Measurements from ENCODE around the gene GCK. TPM values are rescaled to one million over a fixed set of nuclear protein-coding genes. Genes with fewer than 3 reads are reported as not detected.

The GCK gene
- polyA plus RNA-seq, 1 experiment = 0.35 TPM

DNA sequence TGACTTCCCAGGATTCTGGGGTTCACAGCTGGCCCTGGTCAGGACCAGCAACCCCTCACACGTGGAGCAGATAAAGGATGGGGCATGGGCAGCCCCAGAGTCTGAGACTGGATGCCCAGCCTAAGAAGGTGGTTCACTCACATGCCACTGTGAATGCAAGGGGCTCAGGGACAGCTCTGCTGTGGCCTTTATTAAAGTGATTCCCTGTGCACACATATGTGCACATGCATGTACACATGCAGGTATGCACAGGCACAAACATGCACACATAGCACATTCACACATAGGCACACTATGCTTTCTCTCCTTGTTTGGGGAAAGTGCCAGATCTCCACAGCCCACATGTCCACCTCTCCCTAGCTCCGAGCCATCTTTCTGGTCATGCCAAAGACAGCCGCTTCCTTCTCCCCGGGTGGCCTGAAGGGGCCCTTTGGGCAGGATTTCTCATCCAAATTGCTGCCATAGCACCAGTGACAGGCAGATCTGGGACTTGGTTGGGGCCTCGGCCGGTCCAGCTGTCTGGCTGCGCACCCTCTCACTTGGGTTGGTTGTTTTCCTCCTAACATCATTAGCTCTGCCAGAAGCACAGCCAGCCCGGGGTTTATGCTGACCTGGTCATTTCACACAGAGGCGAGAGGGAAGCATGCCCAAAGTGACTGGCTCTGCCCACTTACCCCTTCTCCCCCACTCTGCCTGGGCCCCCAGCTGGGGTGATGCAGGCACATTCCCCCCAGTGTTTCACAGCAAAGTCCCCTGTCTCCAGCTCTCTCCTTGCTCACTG, 1.4 kb downstream of the GCK start:
- no peak for DNase-seq (ENCODE audit: low read depth, low spot score)
- ChIA-PET CTCF (no interaction called here), POLR2A (no interaction called here)
- no peak overlapping the region for H3K27ac ChIP-seq (ENCODE audit: low read depth, low read length)
- peaks cover 8% of the 10 kb centered on the region for H3K27me3 ChIP-seq (ENCODE audit: control insufficient read depth, insufficient read depth, low read length)
- TF ChIP-seq, protein P1, sequence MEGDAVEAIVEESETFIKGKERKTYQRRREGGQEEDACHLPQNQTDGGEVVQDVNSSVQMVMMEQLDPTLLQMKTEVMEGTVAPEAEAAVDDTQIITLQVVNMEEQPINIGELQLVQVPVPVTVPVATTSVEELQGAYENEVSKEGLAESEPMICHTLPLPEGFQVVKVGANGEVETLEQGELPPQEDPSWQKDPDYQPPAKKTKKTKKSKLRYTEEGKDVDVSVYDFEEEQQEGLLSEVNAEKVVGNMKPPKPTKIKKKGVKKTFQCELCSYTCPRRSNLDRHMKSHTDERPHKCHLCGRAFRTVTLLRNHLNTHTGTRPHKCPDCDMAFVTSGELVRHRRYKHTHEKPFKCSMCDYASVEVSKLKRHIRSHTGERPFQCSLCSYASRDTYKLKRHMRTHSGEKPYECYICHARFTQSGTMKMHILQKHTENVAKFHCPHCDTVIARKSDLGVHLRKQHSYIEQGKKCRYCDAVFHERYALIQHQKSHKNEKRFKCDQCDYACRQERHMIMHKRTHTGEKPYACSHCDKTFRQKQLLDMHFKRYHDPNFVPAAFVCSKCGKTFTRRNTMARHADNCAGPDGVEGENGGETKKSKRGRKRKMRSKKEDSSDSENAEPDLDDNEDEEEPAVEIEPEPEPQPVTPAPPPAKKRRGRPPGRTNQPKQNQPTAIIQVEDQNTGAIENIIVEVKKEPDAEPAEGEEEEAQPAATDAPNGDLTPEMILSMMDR (IDR thresholded peaks at IDR 0.05; ENCODE audit: low read depth, low read length) = no peak
- H3K4me3 ChIP-seq (ENCODE audit: low read depth, low read length) = no peak overlapping the region
- H3K9me3 ChIP-seq (ENCODE audit: control insufficient read depth, insufficient read depth, low read length) = peaks cover 6% of the 10 kb centered on the region

DNA sequence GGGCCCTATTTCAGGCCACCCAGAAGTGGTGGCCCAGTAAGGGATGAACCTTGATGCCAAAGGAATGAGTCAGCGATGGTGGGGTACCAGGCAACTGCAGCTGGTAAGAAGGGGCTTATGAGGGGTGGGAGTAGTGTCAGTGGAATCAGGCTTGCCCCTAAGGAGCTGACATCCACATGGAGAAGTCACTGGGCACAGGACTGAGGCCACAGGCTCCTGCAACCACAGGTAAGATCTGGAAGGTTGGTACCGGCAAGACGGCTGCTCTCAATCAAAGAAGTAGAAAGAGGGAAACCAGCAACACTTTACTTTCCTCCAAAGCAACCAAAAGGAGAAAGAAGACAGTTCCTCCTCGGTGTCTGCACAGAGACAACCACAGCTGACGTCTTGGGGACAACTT, 2.5 kb downstream of the GCK start:
- POLR2A ChIA-PET = no interaction called here
- DNase-seq (ENCODE audit: low read depth, low spot score) = no peak
- CTCF ChIA-PET = no interaction called here
- H3K4me3 ChIP-seq (ENCODE audit: low read depth, low read length) = no peak overlapping the region
- peaks cover 12% of the 10 kb centered on the region for H3K9me3 ChIP-seq (ENCODE audit: control insufficient read depth, insufficient read depth, low read length)
- H3K27me3 ChIP-seq (ENCODE audit: control insufficient read depth, insufficient read depth, low read length) = peaks cover 4% of the 10 kb centered on the region
- H3K27ac ChIP-seq (ENCODE audit: low read depth, low read length) = no peak overlapping the region
- TF ChIP-seq, protein P1 (IDR thresholded peaks at IDR 0.05; ENCODE audit: low read depth, low read length) = no peak

DNA sequence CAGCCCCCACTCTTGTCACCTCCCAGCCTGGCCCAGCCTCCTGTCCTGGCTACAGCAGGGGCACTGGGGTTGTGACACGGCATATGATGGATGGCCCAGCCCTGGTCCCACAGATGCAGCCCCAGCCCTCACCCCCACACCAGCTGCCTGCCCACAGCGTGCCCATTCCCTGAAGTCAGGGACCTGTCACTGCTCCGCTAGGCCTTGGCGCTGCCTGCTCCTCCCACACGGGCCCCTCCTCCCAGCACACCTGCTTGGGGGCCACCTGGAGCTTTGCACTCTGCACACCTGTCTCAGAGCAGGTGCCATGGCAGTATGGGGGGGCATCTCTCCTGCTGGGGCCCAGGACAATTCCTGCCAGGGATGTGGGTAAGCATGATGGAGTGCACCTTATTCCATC, 3.5 kb downstream of the GCK start:
- peak overlapping the region; percentile 39 for H3K27ac ChIP-seq (ENCODE audit: low read depth, low read length)
- H3K27me3 ChIP-seq (ENCODE audit: control insufficient read depth, insufficient read depth, low read length) = peaks cover 1% of the 10 kb centered on the region
- ChIA-PET CTCF (interaction anchor here (1.1 kb wide), 1 partner anchor 11 kb away, joined by 5 read pairs; no protein-coding TSS in a partner anchor), POLR2A (no interaction called here)
- peaks cover 12% of the 10 kb centered on the region for H3K9me3 ChIP-seq (ENCODE audit: control insufficient read depth, insufficient read depth, low read length)
- TF ChIP-seq, protein P1 (IDR thresholded peaks at IDR 0.05; ENCODE audit: low read depth, low read length) = no peak
- DNase-seq (ENCODE audit: low read depth, low spot score) = no peak
- H3K4me3 ChIP-seq (ENCODE audit: low read depth, low read length) = no peak overlapping the region

DNA sequence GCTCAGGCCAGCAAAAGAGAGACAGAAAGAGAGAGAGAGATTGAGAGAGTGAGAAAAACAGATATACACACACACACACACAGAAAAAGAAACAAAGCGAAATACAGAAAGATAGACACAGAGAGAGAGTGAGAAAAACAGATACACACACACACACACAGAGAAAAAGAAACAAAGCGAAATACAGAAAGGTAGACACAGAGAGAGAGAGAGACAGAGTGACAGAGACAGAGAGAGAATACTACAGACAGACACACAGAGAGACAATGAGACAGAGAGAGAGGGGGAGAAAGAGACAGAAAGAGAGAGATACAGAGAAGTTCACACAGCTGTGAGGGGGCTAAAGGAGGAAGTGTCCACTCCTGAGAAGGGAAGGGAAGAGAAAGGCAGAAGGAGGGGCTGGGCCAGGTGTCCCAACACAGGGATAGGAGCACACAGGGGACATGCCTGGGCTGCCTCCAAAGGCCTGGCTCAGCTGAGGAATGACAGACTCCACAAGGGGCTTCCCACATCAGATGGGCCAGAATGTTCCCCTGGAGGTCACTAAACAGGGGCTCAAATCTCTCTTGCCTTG, 4.3 kb downstream of the GCK start:
- CTCF ChIA-PET = no interaction called here

More for the DNA sequence above, 4.3 kb downstream of the GCK start:
- POLR2A ChIA-PET = no interaction called here
- Histone ChIP-seq H3K4me3 (ENCODE audit: low read depth, low read length) (no peak overlapping the region), H3K9me3 (ENCODE audit: control insufficient read depth, insufficient read depth, low read length) (peaks cover 12% of the 10 kb centered on the region), H3K27me3 (ENCODE audit: control insufficient read depth, insufficient read depth, low read length) (no peaks in the 10 kb centered on the region), H3K27ac (ENCODE audit: low read depth, low read length) (peak overlapping the region; percentile 39)
- TF ChIP-seq, protein P1 (IDR thresholded peaks at IDR 0.05; ENCODE audit: low read depth, low read length) = no peak
- DNase-seq (ENCODE audit: low read depth, low spot score) = no peak

Data from AG04450 (cell line).